H9 (cell line): ENCODE data around the gene SLC17A5. TPM values are rescaled to one million over a fixed set of nuclear protein-coding genes. Genes with fewer than 3 reads are reported as not detected.

Experiments used
- DNase-seq: peaks from one replicate; pipeline ENCODE4 v3.0.0-alpha.2; 2017
- H2AFZ ChIP-seq: one replicate; pipeline ENCODE4 v1.6.1; 2013; ENCODE audit warnings: mild to moderate bottlenecking, low read length, control low read depth, moderate library complexity
- H2AK5ac ChIP-seq: 2 replicates; pipeline ENCODE4 v1.6.1; 2013; ENCODE audit warnings: low read length, control low read depth, mixed read lengths; ENCODE audit not compliant: insufficient read length
- H2BK120ac ChIP-seq: one replicate; pipeline ENCODE4 v1.6.1; 2013; ENCODE audit warnings: low read depth, mild to moderate bottlenecking, low read length, control low read depth, inconsistent platforms; ENCODE audit not compliant: poor library complexity, severe bottlenecking
- H2BK12ac ChIP-seq: 2 replicates; pipeline ENCODE4 v1.6.1; 2013; ENCODE audit warnings: low read length, control low read depth, mixed read lengths, low read depth; ENCODE audit not compliant: insufficient read length
- H2BK15ac ChIP-seq: 2 replicates; pipeline ENCODE4 v1.6.1; 2013; ENCODE audit warnings: low read depth, low read length, control low read depth
- H2BK20ac ChIP-seq: one replicate; pipeline ENCODE4 v1.6.1; 2013; ENCODE audit warnings: low read depth, mild to moderate bottlenecking, low read length, control low read depth, inconsistent platforms; ENCODE audit not compliant: poor library complexity, severe bottlenecking
- H2BK5ac ChIP-seq: 2 replicates; pipeline ENCODE4 v1.6.1; 2013; ENCODE audit warnings: low read length, control low read depth, mixed read lengths; ENCODE audit not compliant: insufficient read length
- H3K14ac ChIP-seq: 2 replicates; pipeline ENCODE4 v1.6.1; 2013; ENCODE audit warnings: low read length, control low read depth; ENCODE audit not compliant: insufficient read depth
- H3K18ac ChIP-seq: 2 replicates; pipeline ENCODE4 v1.6.1; 2013; ENCODE audit warnings: low read depth, mild to moderate bottlenecking, mixed read lengths, low read length, control low read depth; ENCODE audit not compliant: insufficient read length
- H3K23ac ChIP-seq: 2 replicates; pipeline ENCODE4 v1.6.1; 2013; ENCODE audit warnings: low read length, control low read depth, mixed read lengths, low read depth; ENCODE audit not compliant: insufficient read length
- H3K23me2 ChIP-seq: 2 replicates; pipeline ENCODE4 v1.6.1; 2013; ENCODE audit warnings: low read depth, mild to moderate bottlenecking, mixed read lengths, low read length, control low read depth; ENCODE audit not compliant: insufficient read length, poor library complexity, severe bottlenecking
- H3K27ac ChIP-seq: 2 replicates; pipeline ENCODE4 v1.5.1; 2013; ENCODE audit warnings: low read length, control low read depth, mixed read lengths, low read depth; ENCODE audit not compliant: insufficient read length
- H3K27me3 ChIP-seq: 2 replicates; pipeline ENCODE4 v1.6.1; 2013; ENCODE audit warnings: low read length, control low read depth, inconsistent platforms; ENCODE audit not compliant: insufficient read depth
- H3K4ac ChIP-seq: 2 replicates; pipeline ENCODE4 v1.6.1; 2013; ENCODE audit warnings: low read depth, mild to moderate bottlenecking, control low read depth, inconsistent platforms, low read length, moderate library complexity
- H3K4me1 ChIP-seq: 2 replicates; pipeline ENCODE4 v1.6.1; 2013; ENCODE audit warnings: low read length, control low read depth, inconsistent platforms; ENCODE audit not compliant: insufficient read depth
- H3K4me2 ChIP-seq: 2 replicates; pipeline ENCODE4 v1.6.1; 2013; ENCODE audit warnings: low read length, control low read depth, mixed read lengths; ENCODE audit not compliant: insufficient read length, insufficient read depth
- H3K56ac ChIP-seq: 2 replicates; pipeline ENCODE4 v1.6.1; 2013; ENCODE audit warnings: low read depth, mild to moderate bottlenecking, mixed read lengths, low read length, control low read depth; ENCODE audit not compliant: insufficient read length
- H3K79me1 ChIP-seq: 2 replicates; pipeline ENCODE4 v1.6.1; 2013; ENCODE audit warnings: low read depth, mild to moderate bottlenecking, moderate library complexity, low read length, control low read depth, inconsistent platforms; ENCODE audit not compliant: insufficient read depth, poor library complexity, severe bottlenecking
- H3K79me2 ChIP-seq: 2 replicates; pipeline ENCODE4 v1.6.1; 2013; ENCODE audit warnings: low read length, control low read depth, inconsistent platforms; ENCODE audit not compliant: insufficient read depth
- H3K9ac ChIP-seq: 2 replicates; pipeline ENCODE4 v1.6.1; 2013; ENCODE audit warnings: low read length, control low read depth, mixed read lengths; ENCODE audit not compliant: insufficient read length; ENCODE audit errors: extremely low read depth
- H3K9me3 ChIP-seq: one replicate; pipeline ENCODE4 v1.6.1; 2013; ENCODE audit warnings: low read depth, low read length, inconsistent platforms; ENCODE audit not compliant: control insufficient read depth
- H3T11ph ChIP-seq: one replicate; pipeline ENCODE4 v1.6.1; 2013; ENCODE audit warnings: mild to moderate bottlenecking, low read length, control low read depth, inconsistent platforms
- H4K20me1 ChIP-seq: one replicate; pipeline ENCODE4 v1.6.1; 2013; ENCODE audit not compliant: control insufficient read depth, insufficient read length, insufficient read depth
- H4K5ac ChIP-seq: 2 replicates; pipeline ENCODE4 v1.6.1; 2013; ENCODE audit warnings: low read depth, mild to moderate bottlenecking, mixed read lengths, low read length, control low read depth; ENCODE audit not compliant: insufficient read length
- H4K8ac ChIP-seq: replicated peaks from 2 replicates; pipeline ENCODE4 v1.6.1; 2013; ENCODE audit warnings: low read length, control low read depth, mixed read lengths, low read depth; ENCODE audit not compliant: insufficient read length
- H4K91ac ChIP-seq: 2 replicates; pipeline ENCODE4 v1.6.1; 2013; ENCODE audit warnings: low read depth, mild to moderate bottlenecking, moderate library complexity, mixed read lengths, low read length, control low read depth; ENCODE audit not compliant: insufficient read length
- H3K27ac Mint-ChIP-seq, 3 experiments: 2 replicates in 2 of 3; 3 replicates in 1 of 3; pipeline ENCODE4 v1.8.0; 2020 to 2021; ENCODE audit warnings: mixed read lengths in 3 of 3, mild to moderate bottlenecking in 1 of 3, moderate library complexity in 1 of 3
- H3K27me3 Mint-ChIP-seq: 2 replicates; pipeline ENCODE4 v1.8.0; 2021; ENCODE audit warnings: low read depth, mild to moderate bottlenecking, moderate library complexity, mixed read lengths
- H3K36me3 Mint-ChIP-seq, 3 experiments: 2 replicates in 2 of 3; 3 replicates in 1 of 3; pipeline ENCODE4 v1.8.0; 2020 to 2021; ENCODE audit warnings: low read depth in 3 of 3, mixed read lengths in 3 of 3; ENCODE audit not compliant: insufficient read depth in 1 of 3
- H3K4me1 Mint-ChIP-seq, 2 experiments: 2 replicates each; pipeline ENCODE4 v1.8.0; 2020; ENCODE audit warnings: mixed read lengths in 2 of 2
- H3K4me3 Mint-ChIP-seq, 2 experiments: 2 replicates in 1 of 2; 3 replicates in 1 of 2; pipeline ENCODE4 v1.8.0; 2020 to 2021; ENCODE audit warnings: mild to moderate bottlenecking in 2 of 2, mixed read lengths in 2 of 2, moderate library complexity in 1 of 2
- H3K9me3 Mint-ChIP-seq, 2 experiments: 2 replicates in 1 of 2; 3 replicates in 1 of 2; pipeline ENCODE4 v1.8.0; 2020; ENCODE audit warnings: mild to moderate bottlenecking in 2 of 2, mixed read lengths in 2 of 2, moderate library complexity in 1 of 2
- CTCF ChIP-seq: fragments of 200-600 bp; sonication (generic); conservative IDR thresholded peaks from 3 replicates; pipeline ENCODE4 v1.8.0; 2021; ENCODE audit warnings: antibody characterized with exemption, mild to moderate bottlenecking
- whole genome bisulfite sequencing: extraction: QIAGEN DNeasy Blood & Tissue Kit; methylation state at CpG from one replicate; pipeline ENCODE4 v1.1.7; 2013; ENCODE audit warnings: missing lambda C conversion rate, low lambda C conversion rate, mixed read lengths; ENCODE audit not compliant: insufficient read length; ENCODE audit errors: extremely low coverage; 5-methylcytosine and 5-hydroxymethylcytosine counted together
- total RNA-seq: library from RNA; stranded (reverse); gene quantifications from 2 replicates; pipeline ENCODE4 v1.2.1, GENCODE V29; 2021

SLC17A5 gene
- total RNA-seq, 1 experiment from 2014 or later, result 8.9 TPM

- Histone ChIP-seq H3K56ac (no peak overlapping the region), H2BK12ac (no peak overlapping the region), H2AK5ac (no peak overlapping the region), H3K79me1 (no peaks in the 10 kb centered on the region), H3K9me3 (no peaks in the 10 kb centered on the region), H4K8ac (no peak overlapping the region), H2BK15ac (no peak overlapping the region), H3K27me3 (no peaks in the 10 kb centered on the region), H4K91ac (no peak overlapping the region), H3K4ac (no peak overlapping the region), H3K14ac (no peak overlapping the region), H3K18ac (no peak overlapping the region), H2BK120ac (no peak overlapping the region), H3K23me2 (no peaks in the 10 kb centered on the region), H2AFZ (no peak overlapping the region), H3K23ac (no peak overlapping the region), H4K5ac (no peak overlapping the region), H4K20me1 (no peaks in the 10 kb centered on the region), H3K4me2 (no peak overlapping the region), H3K9ac (no peak overlapping the region), H2BK20ac (no peak overlapping the region), H3K79me2 (no peaks in the 10 kb centered on the region), H2BK5ac (no peak overlapping the region), H3K27ac (no peak overlapping the region), H3K4me1 (no peaks in the 10 kb centered on the region), H3T11ph (no peak overlapping the region)
- Mint-ChIP-seq H3K27ac (no peak overlapping the region), H3K27me3 (no peaks in the 10 kb centered on the region), H3K4me1 (peaks cover 0 to 2% of the 10 kb centered on the region in 2 experiments; a peak in 1 of 4 replicates), H3K36me3 (peaks cover 11 to 14% (median 14%) of the 10 kb centered on the region in 3 experiments), H3K4me3 (no peak overlapping the region), H3K9me3 (peaks cover 15 to 24% of the 10 kb centered on the region in 2 experiments)
- WGBS, result no CpG with 5 or more reads among the region's 3 CpGs
- no peak for DNase-seq
- no peak for TF ChIP-seq CTCF
Measured at GRCh38 chr6:73679009-73679408, 25.2 kb upstream of the SLC17A5 start.
